H9 (cell line): ENCODE data around the gene GXYLT1. TPM values are rescaled to one million over a fixed set of nuclear protein-coding genes. Genes with fewer than 3 reads are reported as not detected.

Source experiments
- DNase-seq: peaks from one replicate; pipeline ENCODE4 v3.0.0-alpha.2; 2017
- H2AFZ ChIP-seq: one replicate; pipeline ENCODE4 v1.6.1; 2013; ENCODE audit warnings: mild to moderate bottlenecking, low read length, control low read depth, moderate library complexity
- H2AK5ac ChIP-seq: 2 replicates; pipeline ENCODE4 v1.6.1; 2013; ENCODE audit warnings: low read length, control low read depth, mixed read lengths; ENCODE audit not compliant: insufficient read length
- H2BK120ac ChIP-seq: one replicate; pipeline ENCODE4 v1.6.1; 2013; ENCODE audit warnings: low read depth, mild to moderate bottlenecking, low read length, control low read depth, inconsistent platforms; ENCODE audit not compliant: poor library complexity, severe bottlenecking
- H2BK12ac ChIP-seq: 2 replicates; pipeline ENCODE4 v1.6.1; 2013; ENCODE audit warnings: low read length, control low read depth, mixed read lengths, low read depth; ENCODE audit not compliant: insufficient read length
- H2BK15ac ChIP-seq: 2 replicates; pipeline ENCODE4 v1.6.1; 2013; ENCODE audit warnings: low read depth, low read length, control low read depth
- H2BK20ac ChIP-seq: one replicate; pipeline ENCODE4 v1.6.1; 2013; ENCODE audit warnings: low read depth, mild to moderate bottlenecking, low read length, control low read depth, inconsistent platforms; ENCODE audit not compliant: poor library complexity, severe bottlenecking
- H2BK5ac ChIP-seq: 2 replicates; pipeline ENCODE4 v1.6.1; 2013; ENCODE audit warnings: low read length, control low read depth, mixed read lengths; ENCODE audit not compliant: insufficient read length
- H3K14ac ChIP-seq: 2 replicates; pipeline ENCODE4 v1.6.1; 2013; ENCODE audit warnings: low read length, control low read depth; ENCODE audit not compliant: insufficient read depth
- H3K18ac ChIP-seq: 2 replicates; pipeline ENCODE4 v1.6.1; 2013; ENCODE audit warnings: low read depth, mild to moderate bottlenecking, mixed read lengths, low read length, control low read depth; ENCODE audit not compliant: insufficient read length
- H3K23ac ChIP-seq: 2 replicates; pipeline ENCODE4 v1.6.1; 2013; ENCODE audit warnings: low read length, control low read depth, mixed read lengths, low read depth; ENCODE audit not compliant: insufficient read length
- H3K23me2 ChIP-seq: 2 replicates; pipeline ENCODE4 v1.6.1; 2013; ENCODE audit warnings: low read depth, mild to moderate bottlenecking, mixed read lengths, low read length, control low read depth; ENCODE audit not compliant: insufficient read length, poor library complexity, severe bottlenecking
- H3K27ac ChIP-seq: 2 replicates; pipeline ENCODE4 v1.5.1; 2013; ENCODE audit warnings: low read length, control low read depth, mixed read lengths, low read depth; ENCODE audit not compliant: insufficient read length
- H3K27me3 ChIP-seq: 2 replicates; pipeline ENCODE4 v1.6.1; 2013; ENCODE audit warnings: low read length, control low read depth, inconsistent platforms; ENCODE audit not compliant: insufficient read depth
- H3K4ac ChIP-seq: 2 replicates; pipeline ENCODE4 v1.6.1; 2013; ENCODE audit warnings: low read depth, mild to moderate bottlenecking, control low read depth, inconsistent platforms, low read length, moderate library complexity
- H3K4me1 ChIP-seq: 2 replicates; pipeline ENCODE4 v1.6.1; 2013; ENCODE audit warnings: low read length, control low read depth, inconsistent platforms; ENCODE audit not compliant: insufficient read depth
- H3K4me2 ChIP-seq: 2 replicates; pipeline ENCODE4 v1.6.1; 2013; ENCODE audit warnings: low read length, control low read depth, mixed read lengths; ENCODE audit not compliant: insufficient read length, insufficient read depth
- H3K56ac ChIP-seq: 2 replicates; pipeline ENCODE4 v1.6.1; 2013; ENCODE audit warnings: low read depth, mild to moderate bottlenecking, mixed read lengths, low read length, control low read depth; ENCODE audit not compliant: insufficient read length
- H3K79me1 ChIP-seq: 2 replicates; pipeline ENCODE4 v1.6.1; 2013; ENCODE audit warnings: low read depth, mild to moderate bottlenecking, moderate library complexity, low read length, control low read depth, inconsistent platforms; ENCODE audit not compliant: insufficient read depth, poor library complexity, severe bottlenecking
- H3K79me2 ChIP-seq: 2 replicates; pipeline ENCODE4 v1.6.1; 2013; ENCODE audit warnings: low read length, control low read depth, inconsistent platforms; ENCODE audit not compliant: insufficient read depth
- H3K9ac ChIP-seq: 2 replicates; pipeline ENCODE4 v1.6.1; 2013; ENCODE audit warnings: low read length, control low read depth, mixed read lengths; ENCODE audit not compliant: insufficient read length; ENCODE audit errors: extremely low read depth
- H3K9me3 ChIP-seq: one replicate; pipeline ENCODE4 v1.6.1; 2013; ENCODE audit warnings: low read depth, low read length, inconsistent platforms; ENCODE audit not compliant: control insufficient read depth
- H3T11ph ChIP-seq: one replicate; pipeline ENCODE4 v1.6.1; 2013; ENCODE audit warnings: mild to moderate bottlenecking, low read length, control low read depth, inconsistent platforms
- H4K20me1 ChIP-seq: one replicate; pipeline ENCODE4 v1.6.1; 2013; ENCODE audit not compliant: control insufficient read depth, insufficient read length, insufficient read depth
- H4K5ac ChIP-seq: 2 replicates; pipeline ENCODE4 v1.6.1; 2013; ENCODE audit warnings: low read depth, mild to moderate bottlenecking, mixed read lengths, low read length, control low read depth; ENCODE audit not compliant: insufficient read length
- H4K8ac ChIP-seq: replicated peaks from 2 replicates; pipeline ENCODE4 v1.6.1; 2013; ENCODE audit warnings: low read length, control low read depth, mixed read lengths, low read depth; ENCODE audit not compliant: insufficient read length
- H4K91ac ChIP-seq: 2 replicates; pipeline ENCODE4 v1.6.1; 2013; ENCODE audit warnings: low read depth, mild to moderate bottlenecking, moderate library complexity, mixed read lengths, low read length, control low read depth; ENCODE audit not compliant: insufficient read length
- H3K27ac Mint-ChIP-seq, 3 experiments: 2 replicates in 2 of 3; 3 replicates in 1 of 3; pipeline ENCODE4 v1.8.0; 2020 to 2021; ENCODE audit warnings: mixed read lengths in 3 of 3, mild to moderate bottlenecking in 1 of 3, moderate library complexity in 1 of 3
- H3K27me3 Mint-ChIP-seq: 2 replicates; pipeline ENCODE4 v1.8.0; 2021; ENCODE audit warnings: low read depth, mild to moderate bottlenecking, moderate library complexity, mixed read lengths
- H3K36me3 Mint-ChIP-seq, 3 experiments: 2 replicates in 2 of 3; 3 replicates in 1 of 3; pipeline ENCODE4 v1.8.0; 2020 to 2021; ENCODE audit warnings: low read depth in 3 of 3, mixed read lengths in 3 of 3; ENCODE audit not compliant: insufficient read depth in 1 of 3
- H3K4me1 Mint-ChIP-seq, 2 experiments: 2 replicates each; pipeline ENCODE4 v1.8.0; 2020; ENCODE audit warnings: mixed read lengths in 2 of 2
- H3K4me3 Mint-ChIP-seq, 2 experiments: 2 replicates in 1 of 2; 3 replicates in 1 of 2; pipeline ENCODE4 v1.8.0; 2020 to 2021; ENCODE audit warnings: mild to moderate bottlenecking in 2 of 2, mixed read lengths in 2 of 2, moderate library complexity in 1 of 2
- H3K9me3 Mint-ChIP-seq, 2 experiments: 2 replicates in 1 of 2; 3 replicates in 1 of 2; pipeline ENCODE4 v1.8.0; 2020; ENCODE audit warnings: mild to moderate bottlenecking in 2 of 2, mixed read lengths in 2 of 2, moderate library complexity in 1 of 2
- WGBS: extraction: QIAGEN DNeasy Blood & Tissue Kit; methylation state at CpG from one replicate; pipeline ENCODE4 v1.1.7; 2013; ENCODE audit warnings: missing lambda C conversion rate, low lambda C conversion rate, mixed read lengths; ENCODE audit not compliant: insufficient read length; ENCODE audit errors: extremely low coverage; 5-methylcytosine and 5-hydroxymethylcytosine counted together
- total RNA-seq: library from RNA; stranded (reverse); gene quantifications from 2 replicates; pipeline ENCODE4 v1.2.1, GENCODE V29; 2021
- TF ChIP-seq, protein P1 (sequence below): fragments of 200-600 bp; sonication (generic); conservative IDR thresholded peaks from 3 replicates; pipeline ENCODE4 v1.8.0; 2021; ENCODE audit warnings: antibody characterized with exemption, mild to moderate bottlenecking

GXYLT1 gene
- total RNA-seq, 1 experiment from 2014 or later, result 14.5 TPM

DNA sequence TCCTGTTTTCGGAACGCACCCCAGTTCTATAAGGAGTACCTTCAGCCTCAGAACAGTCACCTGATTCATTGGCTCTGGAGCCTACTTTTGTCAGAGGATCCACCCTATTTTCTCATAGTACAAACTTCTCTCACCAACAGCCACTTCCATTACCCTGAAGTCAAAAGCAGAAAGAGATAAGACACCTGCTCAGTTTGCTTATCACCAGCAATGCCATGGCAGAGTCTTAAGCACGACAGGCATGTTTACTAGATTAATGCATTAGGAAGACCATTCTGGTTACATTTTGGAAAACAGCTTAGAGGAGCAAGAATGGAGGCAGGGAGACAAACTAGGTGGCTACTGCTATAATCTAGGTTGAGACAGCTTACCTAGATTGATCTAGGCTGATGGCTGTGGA lies 67.7 kb downstream of the GXYLT1 start:
- Histone ChIP-seq H3K4ac (no peak overlapping the region), H4K8ac (no peak overlapping the region), H3K27me3 (no peaks in the 10 kb centered on the region), H3T11ph (no peak overlapping the region), H3K56ac (no peak overlapping the region), H3K14ac (no peak overlapping the region), H3K4me1 (no peaks in the 10 kb centered on the region), H4K91ac (no peak overlapping the region), H4K5ac (no peak overlapping the region), H2BK15ac (no peak overlapping the region), H3K79me1 (no peaks in the 10 kb centered on the region), H3K23ac (no peak overlapping the region), H3K27ac (no peak overlapping the region), H2BK120ac (no peak overlapping the region), H3K9ac (no peak overlapping the region), H3K9me3 (no peaks in the 10 kb centered on the region), H2BK5ac (no peak overlapping the region), H3K23me2 (no peaks in the 10 kb centered on the region), H2AK5ac (no peak overlapping the region), H4K20me1 (no peaks in the 10 kb centered on the region), H2BK20ac (no peak overlapping the region), H2BK12ac (no peak overlapping the region), H3K4me2 (no peak overlapping the region), H2AFZ (no peak overlapping the region), H3K18ac (no peak overlapping the region), H3K79me2 (no peaks in the 10 kb centered on the region)
- Mint-ChIP-seq H3K36me3 (peaks cover 0 to 12% (median 5%) of the 10 kb centered on the region in 3 experiments; a peak in 6 of 7 replicates), H3K4me3 (no peak overlapping the region), H3K27ac (no peak overlapping the region), H3K4me1 (no peaks in the 10 kb centered on the region), H3K9me3 (peaks cover 12 to 19% of the 10 kb centered on the region in 2 experiments), H3K27me3 (no peaks in the 10 kb centered on the region)
- TF ChIP-seq, protein P1, sequence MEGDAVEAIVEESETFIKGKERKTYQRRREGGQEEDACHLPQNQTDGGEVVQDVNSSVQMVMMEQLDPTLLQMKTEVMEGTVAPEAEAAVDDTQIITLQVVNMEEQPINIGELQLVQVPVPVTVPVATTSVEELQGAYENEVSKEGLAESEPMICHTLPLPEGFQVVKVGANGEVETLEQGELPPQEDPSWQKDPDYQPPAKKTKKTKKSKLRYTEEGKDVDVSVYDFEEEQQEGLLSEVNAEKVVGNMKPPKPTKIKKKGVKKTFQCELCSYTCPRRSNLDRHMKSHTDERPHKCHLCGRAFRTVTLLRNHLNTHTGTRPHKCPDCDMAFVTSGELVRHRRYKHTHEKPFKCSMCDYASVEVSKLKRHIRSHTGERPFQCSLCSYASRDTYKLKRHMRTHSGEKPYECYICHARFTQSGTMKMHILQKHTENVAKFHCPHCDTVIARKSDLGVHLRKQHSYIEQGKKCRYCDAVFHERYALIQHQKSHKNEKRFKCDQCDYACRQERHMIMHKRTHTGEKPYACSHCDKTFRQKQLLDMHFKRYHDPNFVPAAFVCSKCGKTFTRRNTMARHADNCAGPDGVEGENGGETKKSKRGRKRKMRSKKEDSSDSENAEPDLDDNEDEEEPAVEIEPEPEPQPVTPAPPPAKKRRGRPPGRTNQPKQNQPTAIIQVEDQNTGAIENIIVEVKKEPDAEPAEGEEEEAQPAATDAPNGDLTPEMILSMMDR, result no peak
- no peak for DNase-seq
- no CpG with 5 or more reads among the region's 3 CpGs for WGBS
